ENCODE measurements around the gene CYTH1. TPM values are rescaled to one million over a fixed set of nuclear protein-coding genes. Genes with fewer than 3 reads are reported as not detected.

Gene CYTH1
- total RNA-seq, 1 experiment from 2014 or later = 34.3 TPM

DNA sequence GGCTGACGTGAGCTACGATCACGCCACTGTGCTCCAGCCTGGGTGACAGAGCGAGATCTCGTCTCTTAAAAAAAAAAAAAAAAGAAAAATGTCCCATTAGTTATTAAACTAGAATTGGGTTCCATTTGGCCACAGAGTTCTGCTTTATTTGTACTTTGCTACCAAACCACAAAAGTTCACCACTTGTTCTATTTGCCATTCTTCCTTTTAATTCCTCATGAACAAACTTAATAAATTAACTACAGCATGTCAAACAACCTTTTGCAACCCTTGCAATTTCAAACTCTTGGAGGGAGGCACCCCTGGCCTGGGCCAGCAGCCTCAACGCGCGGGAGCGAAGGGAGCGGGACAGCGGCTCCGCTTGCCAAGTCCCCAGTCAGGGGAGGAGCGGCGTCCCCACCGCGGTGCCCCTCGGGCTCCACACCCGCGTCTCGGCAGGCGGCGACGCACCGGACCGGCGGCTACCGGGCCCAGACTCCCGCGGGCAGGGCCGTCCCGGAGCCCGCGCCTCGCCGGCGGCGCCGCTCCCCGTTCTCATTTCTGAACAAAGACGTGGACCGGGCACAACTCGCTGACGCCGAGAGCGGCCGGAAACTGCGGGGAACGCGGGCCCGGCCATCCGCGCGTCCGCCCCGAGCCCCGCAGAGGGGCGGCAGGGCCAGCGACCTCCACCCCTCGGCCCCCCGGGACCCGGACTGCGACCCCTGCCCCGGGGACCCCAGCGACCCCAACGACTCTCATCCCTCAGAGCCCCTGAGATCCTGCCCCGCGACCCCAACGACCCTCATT lies 775 bp downstream of the CYTH1 start:
- ATAC-seq (peak; percentile 26), DNase-seq (ENCODE audit: low read depth, low spot score) (no peak)
- H3K27ac ChIP-seq (ENCODE audit: low read depth, low read length) = peak overlapping the region; percentile 74; the same call in 1 of the 2 replicates
- peaks cover 32 to 34% of the 10 kb centered on the region in 2 experiments for H3K4me1 ChIP-seq (ENCODE audit: control insufficient read depth in 1 of 2, insufficient read depth in 2 of 2, low read length in 2 of 2)
- peak overlapping the region; percentile 30 for H2AFZ ChIP-seq (ENCODE audit: low read depth, low read length, poor library complexity, severe bottlenecking)
- H3K4me3 ChIP-seq (replicated peaks in 1 of 2; ENCODE audit: low read depth in 1 of 2, low read length in 2 of 2) = peak overlapping the region; percentile 77 to 78
- H3K79me2 ChIP-seq (ENCODE audit: insufficient read depth, low read length) = peaks cover 44% of the 10 kb centered on the region
- no TSS peak for BruUV-seq (replicated peaks)
- intact Hi-C loops (cut with micrococcal nuclease) = no loop called here
- no peaks in the 10 kb centered on the region for H3K9me2 ChIP-seq (ENCODE audit: insufficient read depth)
- H3K36me3 ChIP-seq (ENCODE audit: control insufficient read depth in 1 of 2, insufficient read depth in 2 of 2, low read length in 2 of 2) = no peaks in the 10 kb centered on the region; a peak in 1 of 4 replicates
- no peaks in the 10 kb centered on the region for H3K27me3 ChIP-seq (ENCODE audit: insufficient read depth, low read length)
- ChIA-PET RAD21 (ENCODE audit: low non-redundant PET in 1 of 2, low total read pairs in 2 of 2, uncharacterized antibody in 2 of 2, unreplicated experiment in 2 of 2) (no interaction called here), POLR2A (no interaction called here), CTCF (interaction anchor here (1.6 kb wide), 1 partner anchor 12 kb away, joined by 5 read pairs; no protein-coding TSS in a partner anchor)
- no peaks in the 10 kb centered on the region for H3K9me3 ChIP-seq (ENCODE audit: control insufficient read depth in 1 of 2, insufficient read depth in 1 of 2, low read depth in 1 of 2, low read length in 2 of 2)
- TF ChIP-seq MAX (IDR thresholded peaks at IDR 0.05) (no peak), REST (IDR thresholded peaks at IDR 0.05; ENCODE audit: low read depth) (no peak), CTCF (IDR thresholded peaks at IDR 0.05 in 2 of 3, conservative IDR thresholded peaks at IDR 0.05 in 1 of 3; ENCODE audit: borderline replicate concordance in 1 of 3, insufficient read depth in 1 of 3, low read depth in 2 of 3, low read length in 2 of 3) (no peak), RAD21 (IDR thresholded peaks at IDR 0.05; ENCODE audit: low read depth) (no peak), SIN3A (IDR thresholded peaks at IDR 0.05; ENCODE audit: low read depth) (0 out of 2 replicates have a peak, but pooled peaks have one; percentile 23), CBX3 (IDR thresholded peaks at IDR 0.05; ENCODE audit: low read depth) (no peak), SP1 (IDR thresholded peaks at IDR 0.05; ENCODE audit: low read depth) (no peak), TCF7L2 (IDR thresholded peaks at IDR 0.05; ENCODE audit: borderline replicate concordance, extremely low read depth, insufficient read depth, insufficient read length) (no peak), ZNF274 (IDR thresholded peaks at IDR 0.05; ENCODE audit: low read depth, low read length) (no peak), EZH2phosphoT487 (IDR thresholded peaks at IDR 0.05; ENCODE audit: borderline replicate concordance) (no peak), EZH2 (IDR thresholded peaks at IDR 0.05) (no peak), POLR2A (IDR thresholded peaks at IDR 0.05; ENCODE audit: borderline replicate concordance, extremely low read depth, insufficient read depth, insufficient read length) (no peak), ZFX (IDR thresholded peaks at IDR 0.05) (peak; percentile 59), EGR1 (IDR thresholded peaks at IDR 0.05; ENCODE audit: low read depth) (no peak)
- TF ChIP-seq, protein P1, sequence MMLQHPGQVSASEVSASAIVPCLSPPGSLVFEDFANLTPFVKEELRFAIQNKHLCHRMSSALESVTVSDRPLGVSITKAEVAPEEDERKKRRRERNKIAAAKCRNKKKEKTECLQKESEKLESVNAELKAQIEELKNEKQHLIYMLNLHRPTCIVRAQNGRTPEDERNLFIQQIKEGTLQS (IDR thresholded peaks at IDR 0.05) = no peak
- TF ChIP-seq, protein P2, sequence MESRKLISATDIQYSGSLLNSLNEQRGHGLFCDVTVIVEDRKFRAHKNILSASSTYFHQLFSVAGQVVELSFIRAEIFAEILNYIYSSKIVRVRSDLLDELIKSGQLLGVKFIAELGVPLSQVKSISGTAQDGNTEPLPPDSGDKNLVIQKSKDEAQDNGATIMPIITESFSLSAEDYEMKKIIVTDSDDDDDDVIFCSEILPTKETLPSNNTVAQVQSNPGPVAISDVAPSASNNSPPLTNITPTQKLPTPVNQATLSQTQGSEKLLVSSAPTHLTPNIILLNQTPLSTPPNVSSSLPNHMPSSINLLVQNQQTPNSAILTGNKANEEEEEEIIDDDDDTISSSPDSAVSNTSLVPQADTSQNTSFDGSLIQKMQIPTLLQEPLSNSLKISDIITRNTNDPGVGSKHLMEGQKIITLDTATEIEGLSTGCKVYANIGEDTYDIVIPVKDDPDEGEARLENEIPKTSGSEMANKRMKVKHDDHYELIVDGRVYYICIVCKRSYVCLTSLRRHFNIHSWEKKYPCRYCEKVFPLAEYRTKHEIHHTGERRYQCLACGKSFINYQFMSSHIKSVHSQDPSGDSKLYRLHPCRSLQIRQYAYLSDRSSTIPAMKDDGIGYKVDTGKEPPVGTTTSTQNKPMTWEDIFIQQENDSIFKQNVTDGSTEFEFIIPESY (IDR thresholded peaks at IDR 0.05; ENCODE audit: extremely low read depth, insufficient replicate concordance, low read length) = no peak
- H4K20me1 ChIP-seq (ENCODE audit: insufficient read depth) = no peaks in the 10 kb centered on the region
- peak overlapping the region; percentile 82 for H3K9ac ChIP-seq (ENCODE audit: low read length)
- peak overlapping the region; percentile 89 for H3K4me2 ChIP-seq (ENCODE audit: low read length)

Measured in HCT116 (cell line).